Liver (tissue), 9 donors: Measurements from ENCODE around the gene TMCO2. TPM values are rescaled to one million over a fixed set of nuclear protein-coding genes. Genes with fewer than 3 reads are reported as not detected.

ENCODE experiments used
- DNase-seq: peaks from one replicate; pipeline ENCODE4 v3.0.0-alpha.2; 2017; ENCODE audit warnings: low spot score
- H3K27ac ChIP-seq, 2 donors: one replicate each; pipeline ENCODE4 v1.7.0; 2013; ENCODE audit warnings: inconsistent platforms in 2 of 2, low read length in 2 of 2, control low read depth in 1 of 2, low read depth in 1 of 2, mild to moderate bottlenecking in 1 of 2
- H3K27me3 ChIP-seq, 4 donors: one replicate each; pipeline versions ENCODE4 v1.6.1 to v1.7.0; 2013; ENCODE audit warnings: low read length in 3 of 4, inconsistent platforms in 1 of 4, mild to moderate bottlenecking in 1 of 4, moderate library complexity in 1 of 4; ENCODE audit not compliant: control insufficient read depth in 4 of 4, insufficient read depth in 4 of 4
- H3K36me3 ChIP-seq, 4 donors: one replicate each; pipeline versions ENCODE4 v1.6.1 to v1.7.0; 2013; ENCODE audit warnings: low read length in 3 of 4, mild to moderate bottlenecking in 3 of 4, low read depth in 1 of 4, moderate library complexity in 1 of 4; ENCODE audit not compliant: control insufficient read depth in 4 of 4, insufficient read depth in 3 of 4
- H3K4me1 ChIP-seq, 4 donors: one replicate each; pipeline versions ENCODE4 v1.6.1 to v1.7.0; 2013; ENCODE audit warnings: low read length in 3 of 4, mild to moderate bottlenecking in 3 of 4, moderate library complexity in 1 of 4; ENCODE audit not compliant: control insufficient read depth in 4 of 4, insufficient read depth in 4 of 4
- H3K4me3 ChIP-seq, 3 donors: one replicate each; pipeline versions ENCODE4 v1.6.1 to v1.7.0; 2013; ENCODE audit warnings: low read length in 3 of 3, control low read depth in 1 of 3, low read depth in 1 of 3, mild to moderate bottlenecking in 1 of 3
- H3K9ac ChIP-seq, 2 donors: one replicate each; pipeline ENCODE4 v1.7.0; 2013; ENCODE audit warnings: low read length in 2 of 2, mild to moderate bottlenecking in 2 of 2, moderate library complexity in 2 of 2, control low read depth in 1 of 2, low read depth in 1 of 2
- H3K9me3 ChIP-seq, 4 donors: one replicate each; pipeline versions ENCODE4 v1.6.1 to v1.7.0; 2013; ENCODE audit warnings: low read length in 3 of 4; ENCODE audit not compliant: control insufficient read depth in 4 of 4
- ATF3 ChIP-seq: IDR thresholded peaks from 2 replicates; pipeline ENCODE4 v1.6.1; 2016; ENCODE audit warnings: antibody characterized with exemption
- EGR1 ChIP-seq, 2 donors: IDR thresholded peaks; 2 replicates each; pipeline ENCODE4 v1.6.1; 2016 to 2018; ENCODE audit warnings: antibody characterized with exemption in 2 of 2, low read depth in 2 of 2
- FOXA1 ChIP-seq: IDR thresholded peaks from 2 replicates; pipeline ENCODE4 v1.6.1; 2016; ENCODE audit warnings: antibody characterized with exemption
- HNF4A ChIP-seq, 2 donors: conservative IDR thresholded peaks; 2 replicates each; pipeline ENCODE4 v1.6.1; 2016; ENCODE audit warnings: antibody characterized with exemption in 2 of 2, mild to moderate bottlenecking in 2 of 2
- HNF4G ChIP-seq: IDR thresholded peaks from 2 replicates; pipeline ENCODE4 v1.6.1; 2016; ENCODE audit warnings: antibody characterized with exemption
- MAX ChIP-seq: IDR thresholded peaks from 2 replicates; pipeline ENCODE4 v1.6.1; 2016; ENCODE audit warnings: antibody characterized with exemption
- NR2F2 ChIP-seq: IDR thresholded peaks from 2 replicates; pipeline ENCODE4 v1.6.1; 2016; ENCODE audit warnings: antibody characterized with exemption
- RAD21 ChIP-seq, 2 donors: IDR thresholded peaks; 2 replicates each; pipeline ENCODE4 v1.6.1; 2016; ENCODE audit warnings: antibody characterized with exemption in 2 of 2, mild to moderate bottlenecking in 2 of 2
- REST ChIP-seq: IDR thresholded peaks from 2 replicates; pipeline ENCODE4 v1.6.1; 2016; ENCODE audit warnings: antibody characterized with exemption, mild to moderate bottlenecking
- SP1 ChIP-seq: IDR thresholded peaks from 2 replicates; pipeline ENCODE4 v1.6.1; 2018; ENCODE audit warnings: antibody characterized with exemption, mild to moderate bottlenecking
- TAF1 ChIP-seq: conservative IDR thresholded peaks from 2 replicates; pipeline ENCODE4 v1.6.1; 2016; ENCODE audit warnings: antibody characterized with exemption, mild to moderate bottlenecking
- YY1 ChIP-seq: IDR thresholded peaks from 2 replicates; pipeline ENCODE4 v1.6.1; 2016; ENCODE audit warnings: antibody characterized with exemption, mild to moderate bottlenecking
- ZBTB33 ChIP-seq: IDR thresholded peaks from 2 replicates; pipeline ENCODE4 v1.6.1; 2016; ENCODE audit warnings: antibody characterized with exemption
- WGBS: extraction: QIAGEN DNeasy Blood & Tissue Kit; methylation state at CpG from one replicate; pipeline ENCODE4 v1.1.7; 2013; 5-methylcytosine and 5-hydroxymethylcytosine counted together
- polyA plus RNA-seq, 2 donors: library from polyadenylated mRNA; stranded (reverse) in 1 of 2; unstranded in 1 of 2; fragments of 200-250 nt in 1 of 2; fragments of >200 nt in 1 of 2; fragmentation: Nextera tagmentation in 1 of 2; extraction: Ambion mirVana in 1 of 2; gene quantifications; one replicate each; pipeline versions ENCODE4 v1.2.1 to v1.2.3, GENCODE V29; 2013 to 2015
- total RNA-seq, 2 donors: library from RNA; depleted of rRNA; stranded (reverse); fragments of >200 nt; gene quantifications; one replicate each; pipeline ENCODE4 v1.2.3, GENCODE V29; 2014
- donor health status: healthy.
- donor health status: healthy.
- donor health status: healthy.
- donor health status: healthy.
- donor health status: healthy.

Gene TMCO2
- total and polyA plus RNA-seq, 4 donors: not detected

- Histone ChIP-seq H3K36me3 (peaks cover 10 to 34% (median 31%) of the 10 kb centered on the region in 4 donors), H3K27me3 (no peaks in the 10 kb centered on the region), H3K9ac (no peak overlapping the region), H3K4me3 (no peak overlapping the region), H3K9me3 (no peaks in the 10 kb centered on the region), H3K27ac (no peak overlapping the region), H3K4me1 (peaks cover 0 to 10% (median under 1%) of the 10 kb centered on the region in 4 donors)
- TF ChIP-seq HNF4A (conservative IDR thresholded peaks at IDR 0.05) (no peak), RAD21 (IDR thresholded peaks at IDR 0.05) (no peak)
- no peak for DNase-seq
Measured at GRCh38 chr1:40265298-40265697, 17.6 kb downstream of the TMCO2 start.

- no peak overlapping the region for H3K27ac ChIP-seq
- H3K9me3 ChIP-seq: no peaks in the 10 kb centered on the region
- H3K4me3 ChIP-seq: no peak overlapping the region
- H3K36me3 ChIP-seq: peaks cover 9 to 36% (median 33%) of the 10 kb centered on the region in 4 donors
- H3K27me3 ChIP-seq: no peaks in the 10 kb centered on the region
- peaks cover 0 to 10% (median under 1%) of the 10 kb centered on the region in 4 donors for H3K4me1 ChIP-seq
- no peak for TF ChIP-seq EGR1 (IDR thresholded peaks at IDR 0.05; ENCODE audit: low read depth in 2 of 2)
- no peak for DNase-seq
- no peak overlapping the region for H3K9ac ChIP-seq
Measured at GRCh38 chr1:40265919-40266318, 18.2 kb downstream of the TMCO2 start.

GRCh38 chr1:40266786-40267535 is 19.2 kb downstream of the TMCO2 start:
- peaks cover 10 to 35% (median 31%) of the 10 kb centered on the region in 4 donors for H3K36me3 ChIP-seq
- 97% methylated on average over 6 of the region's 6 CpGs for WGBS

GRCh38 chr1:40267767-40268187 is 20.0 kb downstream of the TMCO2 start:
- no peaks in the 10 kb centered on the region for H3K27me3 ChIP-seq
- no peak for DNase-seq
- H3K27ac ChIP-seq: peak overlapping the region; percentile 76 to 83
- 34% methylated on average over 2 of the region's 2 CpGs for WGBS
- H3K4me1 ChIP-seq: peaks cover 0 to 10% (median under 1%) of the 10 kb centered on the region in 4 donors
- H3K9me3 ChIP-seq: no peaks in the 10 kb centered on the region
- H3K36me3 ChIP-seq: peaks cover 10 to 29% (median 25%) of the 10 kb centered on the region in 4 donors
- peak overlapping the region in 1 of 2 donors; percentile 47 for H3K9ac ChIP-seq
- H3K4me3 ChIP-seq: no peak overlapping the region
- TF ChIP-seq EGR1 (IDR thresholded peaks at IDR 0.05; ENCODE audit: low read depth in 2 of 2): peak; percentile 30 to 47
- TF ChIP-seq HNF4G: no peak
- TF ChIP-seq NR2F2: no peak
- TF ChIP-seq FOXA1: peak; percentile 69
- TF ChIP-seq YY1: peak; percentile 55
- peak; percentile 53 for TF ChIP-seq ATF3
- TF ChIP-seq MAX: peak; percentile 82
- peak; percentile 68 for TF ChIP-seq REST

More at GRCh38 chr1:40266786-40267535, 19.2 kb downstream of the TMCO2 start:
- H3K27me3 ChIP-seq: no peaks in the 10 kb centered on the region
- peak overlapping the region in 1 of 2 donors; percentile 47 for H3K9ac ChIP-seq
- peak overlapping the region; percentile 76 to 83 for H3K27ac ChIP-seq
- H3K9me3 ChIP-seq: no peaks in the 10 kb centered on the region
- TF ChIP-seq TAF1: no peak
- no peak for TF ChIP-seq SP1
- TF ChIP-seq FOXA1: no peak
- no peak for TF ChIP-seq MAX
- no peak for TF ChIP-seq HNF4G
- no peak for TF ChIP-seq ZBTB33
- TF ChIP-seq RAD21 (IDR thresholded peaks at IDR 0.05): no peak
- no peak overlapping the region for H3K4me3 ChIP-seq
- no peak for DNase-seq
- peaks cover 0 to 10% (median under 1%) of the 10 kb centered on the region in 4 donors for H3K4me1 ChIP-seq
